EL (cell line): ENCODE results near the gene TAL1.

Experiments
- DNase-seq: peaks from one replicate; pipeline ENCODE4 v3.0.0-alpha.2; 2016

Gene TAL1

DNA sequence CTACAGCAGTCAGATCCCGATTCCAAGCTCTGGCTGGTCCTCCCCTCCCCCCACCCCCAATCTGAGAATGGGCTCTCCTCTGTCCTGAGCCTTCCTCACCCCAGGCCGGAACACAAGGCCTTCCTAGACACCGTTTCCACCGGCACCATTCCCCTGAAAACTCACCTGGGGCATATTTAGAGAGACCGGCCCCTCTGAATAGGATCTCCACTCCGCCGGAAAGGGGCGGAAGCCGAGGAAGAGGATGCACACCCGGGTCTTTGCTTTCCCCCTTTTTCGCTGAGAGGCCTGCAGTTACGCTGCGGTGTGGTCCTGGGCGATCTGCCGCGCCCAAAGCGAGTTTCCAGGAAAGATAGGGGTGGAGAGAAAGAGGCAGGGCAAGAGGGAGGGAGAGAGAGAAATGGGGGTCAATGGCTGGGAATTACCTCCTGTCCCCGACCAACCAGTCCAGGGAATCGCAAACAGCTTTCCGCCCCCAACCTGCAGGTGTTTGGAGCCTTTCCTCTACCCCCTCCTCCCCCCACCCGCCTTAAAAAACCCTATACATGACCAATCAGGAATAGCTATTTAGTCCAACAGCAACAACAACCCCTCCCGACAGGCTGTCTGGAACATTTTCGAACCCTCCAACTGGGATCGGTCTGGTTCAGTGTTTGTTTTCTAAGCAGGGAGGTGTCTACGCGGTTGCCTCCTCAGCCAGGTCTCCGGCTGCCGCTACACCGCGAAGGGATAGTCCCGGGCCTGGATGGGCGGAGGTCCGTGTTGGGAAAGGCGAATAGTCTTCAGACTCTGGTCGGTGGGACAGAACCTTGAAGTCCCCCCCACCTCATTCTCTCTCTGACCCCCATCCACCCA, 2.8 kb downstream of the TAL1 start:
- no peak for DNase-seq

DNA sequence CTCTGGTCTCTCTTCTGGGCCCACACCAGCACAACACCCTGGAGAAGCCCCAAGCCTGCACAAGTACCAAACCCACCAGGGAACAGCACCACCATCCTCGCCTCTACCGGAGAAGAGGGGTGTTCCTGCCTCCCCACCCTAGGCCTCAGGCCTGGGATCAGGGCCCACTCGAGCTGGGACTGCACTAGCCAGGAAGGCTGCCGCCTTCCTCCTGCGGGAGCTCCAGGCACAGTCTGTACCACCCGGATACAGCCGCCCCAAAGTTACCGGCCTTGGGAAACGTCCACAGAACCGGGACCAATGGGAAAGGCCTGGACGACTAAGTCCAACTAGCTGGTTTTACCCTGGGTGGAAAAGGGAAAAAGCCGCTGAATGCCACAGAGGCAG, 3.4 kb downstream of the TAL1 start:
- DNase-seq: no peak

DNA sequence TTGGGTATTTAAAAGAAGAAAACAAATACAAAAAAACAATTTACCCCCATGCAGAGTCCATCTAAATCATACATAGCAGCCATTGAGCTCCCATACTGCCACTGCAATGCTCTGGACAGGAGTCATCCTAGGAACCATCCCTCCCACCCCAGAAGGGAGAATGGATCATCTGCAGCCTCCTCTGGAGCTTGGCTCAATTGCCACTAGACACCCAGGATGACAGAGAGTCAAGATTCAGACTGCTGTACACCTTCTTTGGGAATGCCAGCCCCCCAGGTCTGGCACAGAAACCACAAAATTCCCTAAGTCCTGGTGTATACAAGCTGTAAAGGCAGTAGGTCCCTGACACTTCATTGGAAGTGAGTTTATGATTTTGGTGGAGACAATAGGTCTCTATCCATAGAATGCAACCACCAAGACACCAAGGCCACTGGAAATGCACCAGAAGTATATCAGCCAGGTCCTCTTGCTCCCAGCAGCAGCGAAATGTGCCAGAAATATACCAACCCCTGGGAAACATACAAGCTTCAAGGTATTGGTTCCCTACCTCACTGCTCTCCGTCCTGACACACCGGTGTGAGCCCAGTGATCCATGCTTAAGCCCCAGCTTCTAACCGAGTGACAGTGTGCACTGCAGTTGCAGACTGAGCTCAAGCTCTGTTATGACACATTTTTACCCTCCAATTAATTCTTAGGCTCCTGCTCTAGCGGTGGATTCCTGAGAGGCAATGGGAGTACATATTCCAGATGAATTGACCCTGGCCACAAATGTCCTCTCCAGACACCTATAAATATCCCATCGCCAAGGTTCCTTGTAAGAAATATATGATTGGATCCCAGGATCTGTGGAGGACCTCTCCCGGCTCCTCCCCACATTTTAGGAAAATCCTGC, 4.4 kb downstream of the TAL1 start:
- no peak for DNase-seq

DNA sequence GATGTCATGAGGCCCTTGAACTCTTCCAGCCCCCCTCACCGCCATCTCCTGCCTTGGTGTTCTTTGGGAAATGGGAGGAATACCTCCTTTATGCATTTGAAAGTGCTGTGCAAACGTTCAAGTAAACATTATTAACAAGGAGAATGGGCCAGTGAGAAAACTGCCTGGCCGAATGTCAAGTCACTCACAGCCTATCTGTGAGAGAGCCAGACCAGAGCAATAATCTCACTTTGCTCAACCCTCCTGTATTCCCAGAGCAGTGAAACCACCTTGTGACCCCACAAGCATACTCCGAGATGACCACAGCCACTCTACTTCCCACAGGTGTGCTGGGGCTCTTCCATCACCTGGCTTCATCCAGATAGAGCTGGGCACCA, 5.2 kb downstream of the TAL1 start:
- no peak for DNase-seq

DNA sequence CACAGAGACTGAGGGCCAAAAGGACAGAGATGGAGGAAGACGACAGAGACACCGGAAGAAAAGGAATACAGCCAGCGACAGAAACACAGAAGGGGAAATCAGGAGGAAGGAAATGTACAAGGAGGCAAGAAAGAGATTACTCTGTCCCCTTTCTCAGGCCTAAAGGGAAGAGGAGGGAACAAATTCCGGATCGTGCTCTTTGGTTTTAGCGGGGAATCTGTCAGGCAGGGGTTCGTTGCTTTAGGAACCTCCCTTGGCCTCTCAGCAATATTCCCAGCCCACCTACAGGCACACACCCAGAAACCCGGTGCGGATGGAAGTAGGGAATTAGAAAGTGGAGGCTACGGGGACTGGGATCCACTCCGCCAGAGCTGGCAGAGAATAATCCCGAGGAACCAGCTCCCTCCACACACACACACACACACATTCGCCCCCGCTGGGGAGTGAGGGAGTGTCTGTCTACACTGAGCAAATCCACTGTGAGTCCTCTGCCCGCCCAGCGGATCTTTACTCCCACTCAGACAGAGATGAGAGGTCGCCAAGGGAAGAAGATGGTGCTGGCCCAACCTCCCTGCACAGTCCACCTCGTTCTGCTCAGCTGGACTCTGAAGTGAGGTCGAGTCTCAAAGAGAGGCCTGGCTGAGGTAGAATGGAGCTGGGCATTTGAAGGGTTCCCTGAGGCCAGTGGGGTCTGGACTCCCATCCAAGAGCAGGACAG, 5.7 kb downstream of the TAL1 start:
- DNase-seq: no peak

DNA sequence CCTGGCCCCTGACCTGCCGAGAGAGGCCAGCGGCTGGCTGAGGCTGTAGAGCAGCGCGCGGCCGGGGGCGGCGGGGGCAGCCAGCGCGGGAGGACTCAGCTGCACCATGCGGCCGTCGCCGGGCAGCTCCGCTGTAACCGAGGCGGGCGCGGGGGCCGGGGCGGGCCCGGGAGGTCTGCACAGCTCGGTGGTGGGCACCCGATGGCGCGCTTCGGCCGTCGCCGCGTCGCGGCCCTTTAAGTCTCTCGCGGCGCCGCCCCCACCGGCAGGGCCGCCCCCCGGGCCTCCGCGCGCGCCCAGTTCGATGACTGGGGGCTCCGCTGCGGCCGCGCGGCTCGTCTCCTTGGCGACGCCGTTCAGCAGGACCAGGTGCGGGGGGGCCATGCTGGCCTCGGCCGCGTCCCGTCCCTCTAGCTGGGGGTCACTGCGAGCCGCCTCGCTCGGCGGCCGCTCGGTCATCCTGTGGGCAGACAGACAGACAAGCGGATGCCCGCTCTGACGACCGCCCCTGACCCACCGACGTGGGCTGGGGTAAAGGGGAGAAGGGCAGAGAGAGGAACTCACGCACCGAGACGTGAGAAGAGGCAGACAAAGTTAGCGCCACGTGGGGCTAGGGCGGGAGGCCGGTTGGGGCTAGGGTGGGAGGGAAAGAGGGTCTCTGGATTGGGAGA, 6.5 kb downstream of the TAL1 start:
- no peak for DNase-seq

DNA sequence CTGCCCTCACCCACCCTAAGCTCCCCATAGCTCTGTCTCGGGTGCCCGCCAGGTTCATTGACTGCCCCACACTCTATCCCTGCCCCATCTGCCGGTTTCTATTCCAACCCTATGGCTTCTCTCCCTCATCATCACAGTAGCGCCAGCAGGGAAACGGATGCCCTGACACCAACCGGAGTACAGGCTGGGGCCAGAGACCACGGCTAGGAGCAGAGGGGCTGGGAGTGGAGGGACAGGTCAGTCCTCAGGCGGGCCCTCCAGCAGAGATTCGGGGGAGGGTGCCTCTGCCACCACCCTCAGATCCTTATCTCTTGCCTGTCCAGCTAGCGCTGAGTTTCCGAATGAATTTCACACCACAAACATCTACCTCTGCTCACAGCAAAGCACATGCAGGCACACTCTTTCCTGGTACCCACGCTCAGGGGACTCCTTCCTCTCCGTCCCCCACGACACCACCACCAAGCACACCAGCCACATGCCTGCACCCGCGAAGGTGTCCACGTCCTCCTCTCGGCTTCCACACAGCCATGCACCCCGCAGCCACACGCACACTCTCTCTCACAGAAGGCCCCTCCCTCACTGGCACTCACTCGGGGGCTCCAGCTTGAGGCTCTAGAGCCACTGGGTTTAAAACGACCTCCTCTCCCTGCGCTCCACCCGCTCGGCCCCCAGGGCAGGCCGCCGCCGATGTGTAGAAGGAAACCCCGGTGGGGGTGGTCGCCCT, 7.2 kb downstream of the TAL1 start:
- DNase-seq: no peak

DNA sequence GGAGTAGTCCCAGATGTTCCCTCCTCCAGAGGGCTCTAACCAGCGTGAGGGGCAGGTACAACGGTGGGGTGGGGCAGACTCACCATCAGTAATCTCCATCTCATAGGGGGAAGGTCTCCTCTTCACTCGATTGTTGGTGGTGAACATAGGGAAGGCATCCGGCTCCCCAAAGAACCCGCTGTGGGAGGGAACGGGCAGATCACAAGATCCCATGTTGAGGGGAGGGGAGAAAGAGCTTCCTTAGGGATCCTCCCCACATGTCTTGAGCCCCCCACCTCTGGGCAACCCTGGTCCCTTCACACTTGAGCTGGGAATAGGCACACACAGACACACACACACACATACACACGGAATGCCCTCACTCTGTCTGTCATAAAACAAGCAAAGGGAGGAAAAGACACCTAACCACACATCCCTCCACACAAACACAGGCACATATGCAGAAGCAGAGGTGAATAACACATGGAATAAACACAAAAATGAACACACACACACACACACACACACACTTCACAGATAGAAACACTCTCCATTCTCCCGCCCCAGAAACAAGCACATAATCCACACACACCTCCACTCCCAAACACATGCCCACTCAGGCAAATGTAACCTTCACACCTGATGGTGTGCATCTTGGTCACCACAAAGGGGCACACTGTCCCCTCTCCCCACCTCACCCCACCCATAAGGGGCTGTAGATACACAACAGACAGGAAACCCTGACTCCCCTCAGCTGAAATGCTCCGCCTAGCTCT, 7.9 kb downstream of the TAL1 start:
- no peak for DNase-seq

DNA sequence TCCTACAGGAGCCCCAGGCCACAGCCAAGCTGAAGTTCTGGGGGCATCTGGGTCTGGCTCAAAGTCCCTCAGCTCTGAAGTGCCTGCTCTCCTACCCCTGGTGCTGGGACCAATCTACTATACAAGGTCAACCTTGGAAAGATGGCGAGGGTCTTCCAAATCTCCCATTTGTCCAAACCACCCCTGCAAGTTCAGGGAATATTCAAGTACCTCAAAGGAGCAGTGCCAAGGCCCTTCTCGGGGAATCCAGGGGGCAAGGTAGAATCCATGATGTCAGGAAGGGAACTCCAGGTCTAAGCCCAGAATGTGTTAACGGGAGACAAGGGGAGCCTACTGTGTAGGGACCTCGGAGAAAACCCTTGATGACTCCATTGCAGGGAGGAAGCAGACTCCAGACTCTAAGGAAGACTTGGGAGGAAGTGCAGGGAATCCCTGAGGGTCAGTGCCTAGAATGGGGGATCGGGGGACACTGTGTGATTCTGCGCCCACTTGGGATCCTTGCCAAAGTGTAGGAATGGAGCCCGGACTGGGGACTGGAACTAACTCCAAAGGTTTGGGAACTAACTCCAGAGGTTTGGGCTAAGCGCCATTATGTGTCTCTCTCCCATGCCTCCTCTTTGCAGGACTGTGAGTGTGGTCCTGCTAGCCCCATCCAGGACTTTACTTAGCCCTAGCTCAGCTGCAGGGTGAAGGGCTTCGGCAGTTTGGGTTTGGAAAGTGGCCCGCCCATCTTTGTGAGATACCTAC, 8.7 kb downstream of the TAL1 start:
- DNase-seq: no peak

DNA sequence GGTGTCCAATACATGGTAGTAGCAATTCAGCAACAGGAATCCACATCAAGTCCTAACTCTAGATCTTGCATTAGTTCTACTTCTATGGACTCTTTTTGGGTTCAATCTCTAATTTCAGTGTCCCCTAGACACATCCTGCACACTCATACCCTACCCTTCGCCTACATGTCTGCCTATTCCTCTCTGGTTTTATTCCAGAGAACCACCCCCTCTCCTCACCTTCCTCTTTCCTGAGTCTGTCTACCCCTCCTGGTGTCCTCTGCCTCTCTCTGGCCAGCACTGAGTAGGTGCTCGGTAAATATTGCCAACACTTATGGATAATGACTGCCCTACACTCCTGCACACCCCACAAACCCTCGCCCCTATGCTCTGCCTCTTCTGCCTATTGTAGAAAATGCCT, 9.5 kb downstream of the TAL1 start:
- no peak for DNase-seq

DNA sequence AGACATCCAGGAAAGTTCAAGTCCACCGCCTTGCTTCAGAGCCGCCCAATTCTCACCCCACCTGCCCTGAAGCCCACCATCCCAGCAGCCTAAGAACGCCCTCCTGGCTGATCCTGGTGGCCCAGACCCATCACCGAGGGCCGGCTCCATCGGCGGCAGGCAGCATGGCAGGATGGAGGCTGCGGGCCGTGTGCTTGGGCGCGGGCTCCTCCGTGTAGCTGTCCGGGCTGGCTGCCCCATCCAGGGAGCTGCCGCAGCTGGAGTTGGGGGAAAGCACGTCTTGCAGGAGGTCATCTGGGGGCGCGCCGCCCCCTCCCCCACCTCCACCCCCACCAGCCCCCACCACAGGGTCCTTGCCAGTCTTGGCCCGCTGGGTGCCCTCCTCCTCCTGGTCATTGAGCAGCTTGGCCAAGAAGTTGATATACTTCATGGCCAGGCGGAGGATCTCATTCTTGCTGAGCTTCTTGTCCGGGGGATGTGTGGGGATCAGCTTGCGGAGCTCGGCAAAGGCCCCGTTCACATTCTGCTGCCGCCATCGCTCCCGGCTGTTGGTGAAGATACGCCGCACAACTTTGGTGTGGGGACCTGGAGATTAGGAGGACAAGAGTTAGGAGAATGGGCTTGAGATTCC, 12.3 kb downstream of the TAL1 start:
- DNase-seq: no peak

DNA sequence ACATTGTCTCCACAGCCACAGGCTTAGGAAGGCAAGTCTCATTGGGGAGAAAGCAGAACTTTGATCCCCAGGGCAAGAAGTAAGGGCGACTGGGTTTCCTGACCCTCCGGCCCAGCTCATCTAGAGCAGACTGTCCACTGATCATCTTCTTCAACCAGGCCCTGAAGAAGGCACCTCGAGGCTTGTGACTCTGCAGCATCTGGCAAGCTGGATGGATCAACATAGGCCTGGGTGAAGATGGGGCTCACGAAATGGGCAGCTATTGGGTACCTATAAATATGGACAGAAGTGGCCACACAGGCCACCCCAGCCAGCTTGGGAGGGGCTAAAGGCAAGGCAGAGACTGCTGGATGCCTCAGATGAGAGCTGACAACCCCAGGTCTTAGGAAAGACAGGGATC, 13.0 kb downstream of the TAL1 start:
- no peak for DNase-seq

DNA sequence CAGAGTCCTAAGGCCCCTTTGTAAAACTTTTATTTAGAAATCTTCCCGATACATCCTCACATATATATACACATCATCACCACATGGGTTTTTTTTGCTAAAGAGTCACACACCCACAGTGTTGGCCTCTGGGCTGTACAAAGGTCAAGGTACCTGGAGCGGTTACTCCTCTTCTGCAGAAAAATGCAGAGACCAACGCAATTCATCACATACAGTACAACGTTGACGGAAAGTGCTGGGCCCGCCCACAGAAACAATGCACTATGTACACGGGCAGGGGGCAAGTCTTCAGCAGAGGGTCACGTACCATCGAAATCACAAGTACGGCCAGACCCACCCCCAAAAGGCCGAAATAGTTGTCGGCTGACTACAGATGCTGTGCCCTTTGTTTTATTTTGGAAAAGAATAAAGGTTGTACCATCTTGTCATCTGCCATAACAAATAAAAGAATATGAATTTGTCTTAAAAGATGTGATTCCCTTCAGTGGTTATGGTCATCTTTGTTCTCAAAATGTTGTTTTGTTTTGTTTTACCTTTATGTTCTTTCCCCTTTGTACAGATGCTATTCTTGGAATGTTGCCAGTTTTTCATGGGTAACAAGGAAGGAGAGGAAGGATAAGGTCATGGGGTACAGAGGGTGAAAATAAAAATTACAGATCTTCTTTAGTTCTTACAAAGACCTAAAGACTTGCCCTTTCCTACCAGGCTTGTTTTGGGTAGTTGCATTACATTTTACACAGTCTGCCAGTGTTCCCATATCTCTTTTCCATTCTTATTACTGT, 15.6 kb downstream of the TAL1 start:
- no peak for DNase-seq

DNA sequence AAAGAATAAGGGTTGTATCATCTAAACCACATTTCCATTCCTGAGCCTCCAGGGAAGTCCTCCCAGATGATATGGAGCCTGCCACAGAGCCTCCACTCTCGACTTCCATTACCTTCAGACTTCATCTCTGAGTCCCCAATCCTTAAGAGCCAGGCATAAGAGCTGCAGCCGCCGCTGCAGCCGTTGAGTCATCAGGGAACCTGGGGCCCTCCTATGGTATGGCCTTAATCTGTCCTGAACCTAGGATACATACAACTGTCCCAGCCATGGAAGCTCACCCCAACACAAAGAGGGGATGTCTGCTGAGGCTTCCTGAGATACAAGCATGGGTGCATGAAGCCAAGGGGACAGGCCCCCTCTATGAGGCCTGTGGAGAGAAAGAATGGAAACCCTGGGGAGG, 16.3 kb downstream of the TAL1 start:
- no peak for DNase-seq

DNA sequence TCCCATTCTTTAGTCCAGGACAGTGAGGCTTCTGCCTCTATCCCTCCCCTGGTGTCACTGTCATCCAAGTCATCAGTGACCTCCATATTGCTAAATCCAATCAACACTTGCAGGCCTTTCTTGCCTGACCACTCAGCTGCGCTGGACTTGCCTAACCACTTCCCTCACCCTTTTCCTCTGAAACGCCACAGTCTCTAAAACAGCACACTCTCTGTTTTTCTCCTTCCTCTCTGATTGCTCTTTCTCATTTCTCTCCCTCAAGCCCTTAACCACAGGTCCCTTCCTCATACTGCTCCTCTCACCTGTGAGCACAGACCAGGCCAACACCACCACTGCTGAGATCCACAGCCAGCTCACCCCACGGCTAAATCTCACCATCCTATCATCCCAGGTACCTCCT, 17.5 kb downstream of the TAL1 start:
- no peak for DNase-seq

DNA sequence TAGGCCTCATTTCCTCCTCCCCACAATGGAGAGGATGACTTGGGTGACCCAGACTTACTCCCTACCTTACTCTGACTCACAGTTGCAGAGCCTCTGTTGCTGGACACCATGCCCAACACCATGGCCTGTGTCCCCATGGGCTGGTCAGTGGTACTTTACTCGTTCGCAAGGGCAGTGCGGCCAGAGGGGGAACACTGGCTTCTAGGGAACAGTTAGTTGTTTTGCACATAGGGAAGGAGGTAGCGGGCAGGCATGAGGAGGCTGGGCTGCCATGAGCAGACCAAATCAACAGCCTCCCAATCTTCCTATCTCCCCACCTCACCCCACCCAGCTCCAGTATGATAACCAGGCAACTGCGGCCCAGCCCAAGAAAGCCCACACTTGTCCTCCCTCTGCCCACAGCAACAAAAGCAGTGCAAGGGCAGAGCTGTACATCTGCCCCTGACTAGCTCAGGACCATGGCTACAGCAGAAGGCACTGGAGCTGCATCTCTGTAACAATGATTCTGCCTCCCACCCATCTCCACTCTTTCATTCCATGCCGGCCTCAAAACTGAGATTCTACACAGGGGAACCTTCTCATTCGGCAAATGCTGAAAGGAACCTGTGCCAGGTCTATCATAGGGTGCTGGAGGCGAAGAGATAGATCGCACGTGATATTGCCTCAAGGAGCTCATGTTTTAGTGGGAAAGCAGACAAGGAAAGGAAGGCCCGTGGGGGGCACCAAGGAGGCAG, 18.6 kb downstream of the TAL1 start:
- DNase-seq: no peak

DNA sequence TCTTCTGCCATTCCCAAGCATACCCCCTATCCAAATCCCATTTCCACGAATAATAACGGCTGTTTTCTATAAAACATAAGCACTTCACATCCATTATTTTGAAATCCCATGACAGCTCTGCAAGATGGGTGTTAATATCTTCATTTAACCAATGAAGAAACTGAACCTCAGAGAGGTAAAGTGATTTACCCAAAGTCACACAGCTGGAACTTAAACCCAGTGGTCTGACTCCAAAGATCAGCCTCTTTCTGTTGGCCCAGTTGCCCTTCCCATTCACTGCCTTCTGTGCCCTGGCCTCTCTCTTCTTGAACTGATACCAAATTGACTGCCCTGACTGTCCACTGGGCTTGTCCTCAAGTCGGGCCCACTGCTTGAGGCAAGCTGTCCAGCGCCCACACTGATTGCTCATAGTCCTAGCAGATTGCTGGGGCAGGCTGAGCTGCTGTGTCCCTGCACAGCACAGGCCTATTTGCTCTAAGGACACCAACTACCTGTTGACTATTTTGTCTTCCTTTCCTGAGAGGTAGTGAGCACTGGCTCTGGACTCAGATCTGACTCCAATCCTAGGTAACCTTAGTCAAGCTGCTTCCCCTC, 19.3 kb downstream of the TAL1 start:
- no peak for DNase-seq

DNA sequence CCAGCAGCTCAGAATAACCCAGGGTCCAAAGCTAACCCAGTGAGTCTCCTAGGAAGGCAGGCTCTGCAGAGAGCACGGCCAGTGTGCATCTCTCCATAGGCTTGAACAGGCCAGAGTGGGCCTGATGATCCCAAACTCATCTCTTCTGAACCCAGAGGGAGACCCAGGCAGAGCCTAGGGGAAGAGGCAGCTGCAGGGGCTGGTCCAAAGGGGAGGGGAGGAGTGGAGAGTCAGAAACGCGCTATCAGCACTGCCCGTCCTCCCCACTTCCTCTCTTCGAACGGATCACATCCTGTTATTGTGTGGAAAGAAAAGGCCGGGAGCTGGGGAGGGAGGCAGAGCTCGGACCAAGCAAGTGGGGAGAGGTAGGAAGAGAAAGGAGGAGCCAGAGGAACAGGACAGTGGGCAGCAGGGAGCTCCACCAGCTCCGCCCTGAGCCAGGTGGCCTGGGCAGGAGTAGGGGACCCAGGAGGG, 20.2 kb downstream of the TAL1 start:
- no peak for DNase-seq
